ENCODE data around the gene HOXA5.

- no peak for TF ChIP-seq MAX (IDR thresholded peaks at IDR 0.05; ENCODE audit: insufficient read depth, insufficient read length)
- TF ChIP-seq CTCF (IDR thresholded peaks at IDR 0.05; ENCODE audit: extremely low read depth in 1 of 2, insufficient read depth in 1 of 2, low read depth in 1 of 2, low read length in 2 of 2), result no peak
- no peak for TF ChIP-seq EZH2 (IDR thresholded peaks at IDR 0.05; ENCODE audit: borderline replicate concordance, low read depth, low read length, severe bottlenecking)
- no peak for TF ChIP-seq POLR2AphosphoS5 (IDR thresholded peaks at IDR 0.05; ENCODE audit: insufficient read depth, low read depth, low read length)
These were observed 17.5 kb downstream of the HOXA5 start for GRCh38 chr7:27125986-27126394.
